Progenitor cell of endocrine pancreas (in vitro differentiated cells): ENCODE data around the gene SPP2. TPM values are rescaled to one million over a fixed set of nuclear protein-coding genes. Genes with fewer than 3 reads are reported as not detected.

Experiments
- DNase-seq: peaks from one replicate; pipeline ENCODE4 v3.0.0; 2021; ENCODE audit warnings: low spot score; ENCODE audit not compliant: unreplicated experiment
- H3K27ac Mint-ChIP-seq: 2 replicates; pipeline ENCODE4 v1.8.0; 2021; ENCODE audit warnings: mild to moderate bottlenecking, moderate library complexity, mixed read lengths
- H3K27me3 Mint-ChIP-seq: 2 replicates; pipeline ENCODE4 v1.8.0; 2021; ENCODE audit warnings: mixed read lengths
- H3K36me3 Mint-ChIP-seq: 2 replicates; pipeline ENCODE4 v1.8.0; 2022; ENCODE audit warnings: mixed read lengths; ENCODE audit not compliant: insufficient read depth
- H3K4me1 Mint-ChIP-seq: 2 replicates; pipeline ENCODE4 v1.8.0; 2021; ENCODE audit warnings: low read depth, mixed read lengths
- H3K4me3 Mint-ChIP-seq: 2 replicates; pipeline ENCODE4 v1.8.0; 2021; ENCODE audit warnings: low read depth, mild to moderate bottlenecking, moderate library complexity, mixed read lengths
- H3K9me3 Mint-ChIP-seq: 2 replicates; pipeline ENCODE4 v1.8.0; 2021; ENCODE audit warnings: low read depth, mixed read lengths
- CTCF ChIP-seq: fragments of 200-600 bp; sonication (generic); IDR thresholded peaks from one replicate; pipeline ENCODE4 v1.5.0; 2021; ENCODE audit warnings: antibody characterized with exemption, mild to moderate bottlenecking; ENCODE audit not compliant: unreplicated experiment
- total RNA-seq: library from RNA; stranded (reverse); gene quantifications from 2 replicates; pipeline ENCODE4 v1.2.1, GENCODE V29; 2021

Gene SPP2
- total RNA-seq, 1 donor from 2014 or later, result not detected

- no peak for DNase-seq
- Mint-ChIP-seq H3K27me3 (peaks cover 5% of the 10 kb centered on the region), H3K4me3 (no peak overlapping the region), H3K4me1 (no peaks in the 10 kb centered on the region), H3K9me3 (no peaks in the 10 kb centered on the region), H3K36me3 (no peaks in the 10 kb centered on the region), H3K27ac (no peak overlapping the region)
- TF ChIP-seq CTCF, result no peak
Measured at GRCh38 chr2:234125451-234126145, 75.1 kb downstream of the SPP2 start.

- peaks cover 7% of the 10 kb centered on the region for H3K27me3 Mint-ChIP-seq
- H3K36me3 Mint-ChIP-seq, result no peaks in the 10 kb centered on the region
- no peak for TF ChIP-seq CTCF
- H3K4me3 Mint-ChIP-seq, result no peak overlapping the region
- H3K27ac Mint-ChIP-seq, result no peak overlapping the region
- no peaks in the 10 kb centered on the region for H3K9me3 Mint-ChIP-seq
- DNase-seq, result no peak
- no peaks in the 10 kb centered on the region for H3K4me1 Mint-ChIP-seq
Measured at GRCh38 chr2:234126146-234126470, 75.6 kb downstream of the SPP2 start.

Other genes starting within 250 kb of the SPP2 start
- 22.0 and 23.1 TPM in 2 replicates for gene HJURP, start 196.2 kb upstream of the SPP2 start, total RNA-seq
- not detected in 2 replicates for gene TRPM8, start 133.3 kb upstream of the SPP2 start, total RNA-seq